ENCODE data around the gene LARP1.
"Not testable (repeated sequence)": the region's sequence is repeated elsewhere in the genome, so short reads cannot be mapped to it uniquely, and the experiment has no call there.

The LARP1 gene

GRCh38 chr5:154755361-154756008 lies at the start of gene LARP1:
LARP1 (plus strand) TSS chr5:154755377; CDS start chr5:154755758, 381 bp downstream.
- no peak for DNase-seq (ENCODE audit: low spot score)

GRCh38 chr5:154706416-154706815 lies 48.8 kb upstream of the LARP1 start:
- DNase-seq (ENCODE audit: low spot score) = no peak

DNA sequence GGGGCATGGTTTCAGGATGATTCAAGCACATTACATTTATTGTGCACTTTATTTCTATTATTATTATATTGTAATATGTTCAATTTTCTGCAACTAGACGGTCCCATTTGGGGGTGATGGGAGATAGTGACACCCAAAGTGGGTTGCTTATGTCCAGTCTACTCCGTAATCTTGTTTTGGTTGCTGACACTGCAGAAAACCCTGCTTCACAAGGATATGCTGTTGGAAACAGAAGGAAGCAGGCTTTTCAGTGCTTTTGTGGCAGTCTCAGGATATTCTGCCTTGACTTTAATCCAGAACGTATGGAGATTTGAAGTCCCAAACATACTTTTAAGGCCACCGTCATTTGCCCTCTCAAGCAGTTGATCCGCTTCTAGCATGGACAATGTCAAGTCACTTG lies 47.5 kb upstream of the LARP1 start:
- no peak for DNase-seq (ENCODE audit: low spot score)

DNA sequence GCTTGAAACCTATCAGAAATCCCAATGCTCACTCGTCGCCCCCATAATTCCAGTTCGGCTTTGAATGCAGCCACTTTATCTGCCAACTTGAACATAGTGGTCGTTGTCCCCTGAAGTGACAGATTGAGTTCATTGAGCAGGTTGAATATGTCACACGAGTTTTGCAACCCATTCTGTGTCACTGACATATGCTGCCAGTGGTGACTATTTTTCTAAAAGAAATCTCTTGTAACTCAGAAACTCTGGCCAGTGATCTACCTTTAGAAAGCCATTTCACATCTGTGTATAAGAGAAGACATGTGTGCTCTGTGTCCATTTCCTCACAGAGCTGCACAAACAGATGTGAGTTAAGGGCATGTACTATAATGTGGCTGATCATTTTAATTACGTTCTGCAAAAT lies 47.0 kb upstream of the LARP1 start:
- no peak for DNase-seq (ENCODE audit: low spot score)

- DNase-seq (ENCODE audit: low spot score) = no peak
Observed at GRCh38 chr5:154708846-154709245, 46.3 kb upstream of the LARP1 start.

GRCh38 chr5:154709368-154710305 lies 45.5 kb upstream of the LARP1 start:
- no peak for DNase-seq (ENCODE audit: low spot score)

DNA sequence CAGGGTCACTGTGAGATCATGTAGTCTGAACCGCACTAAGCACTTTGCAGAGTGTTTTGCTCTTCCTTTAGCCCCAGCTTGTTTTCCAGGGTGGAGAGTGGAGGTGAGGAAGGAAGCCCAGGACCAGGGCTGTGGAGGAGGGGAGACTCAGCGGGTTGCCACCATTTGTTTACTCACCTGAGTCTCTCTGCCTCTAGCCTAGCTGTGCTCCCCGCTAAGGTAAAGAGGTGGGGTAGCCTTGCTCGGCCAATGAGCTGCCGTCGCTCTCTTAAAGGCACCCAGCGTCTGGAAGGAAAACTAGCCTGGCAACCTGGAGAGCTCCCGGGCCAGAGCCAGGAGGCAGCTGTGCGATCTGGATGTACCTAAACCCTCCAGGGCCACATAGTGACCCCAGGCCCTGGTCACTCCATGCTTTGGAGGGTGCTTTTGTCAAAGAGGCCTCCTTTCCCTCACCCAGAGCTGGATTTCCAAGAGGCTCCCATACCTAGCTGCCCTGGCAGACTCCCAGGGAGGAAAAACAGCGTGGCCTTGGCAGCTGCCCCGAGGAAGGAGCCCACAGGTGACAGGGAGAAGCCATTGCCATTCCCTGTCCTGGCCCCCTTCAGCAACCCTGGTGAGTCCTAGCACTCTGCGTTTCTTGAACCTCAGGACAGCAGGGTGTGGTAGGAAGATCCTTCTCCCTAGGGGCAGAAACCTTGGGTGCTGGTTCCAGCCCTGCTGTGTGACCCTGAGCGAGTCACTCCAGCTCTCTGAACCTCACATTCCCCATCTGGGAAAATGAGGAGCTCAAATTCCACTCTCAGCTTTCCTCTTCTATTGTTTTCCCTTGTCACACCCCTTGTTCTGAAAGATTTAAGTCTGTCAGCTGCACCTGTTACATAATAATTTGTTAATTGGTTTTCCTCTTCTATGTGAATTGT lies 42.4 kb upstream of the LARP1 start:
- DNase-seq (ENCODE audit: low spot score) = no peak

DNA sequence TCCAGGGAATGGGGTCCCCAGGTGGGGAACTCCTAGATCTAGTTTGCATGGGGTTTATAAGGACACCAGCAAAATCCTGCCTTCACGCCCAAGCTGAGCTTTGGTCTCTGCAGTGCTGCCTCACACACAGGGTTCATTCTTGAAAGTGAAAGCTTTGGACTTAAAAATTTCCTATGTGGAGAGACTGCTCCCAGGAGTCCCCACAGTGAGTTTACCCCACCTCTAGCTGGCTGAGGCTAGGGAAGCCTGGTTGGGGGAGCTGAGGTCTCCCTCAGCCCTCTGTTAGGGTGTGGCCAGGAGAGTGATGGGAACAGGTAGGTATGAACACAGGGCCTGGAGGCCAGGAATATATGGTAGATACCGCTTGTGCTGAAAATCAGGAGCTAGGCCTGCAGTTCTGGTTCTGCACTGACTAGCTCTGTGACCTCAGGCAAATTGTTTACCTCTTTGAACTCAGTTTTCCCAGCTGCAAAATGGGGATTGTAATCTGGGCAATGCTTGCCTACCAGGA lies 41.5 kb upstream of the LARP1 start:
- no peak for DNase-seq (ENCODE audit: low spot score)

- peak; percentile 6 for DNase-seq (ENCODE audit: low spot score)
Observed at GRCh38 chr5:154714266-154714986, 40.8 kb upstream of the LARP1 start.

DNA sequence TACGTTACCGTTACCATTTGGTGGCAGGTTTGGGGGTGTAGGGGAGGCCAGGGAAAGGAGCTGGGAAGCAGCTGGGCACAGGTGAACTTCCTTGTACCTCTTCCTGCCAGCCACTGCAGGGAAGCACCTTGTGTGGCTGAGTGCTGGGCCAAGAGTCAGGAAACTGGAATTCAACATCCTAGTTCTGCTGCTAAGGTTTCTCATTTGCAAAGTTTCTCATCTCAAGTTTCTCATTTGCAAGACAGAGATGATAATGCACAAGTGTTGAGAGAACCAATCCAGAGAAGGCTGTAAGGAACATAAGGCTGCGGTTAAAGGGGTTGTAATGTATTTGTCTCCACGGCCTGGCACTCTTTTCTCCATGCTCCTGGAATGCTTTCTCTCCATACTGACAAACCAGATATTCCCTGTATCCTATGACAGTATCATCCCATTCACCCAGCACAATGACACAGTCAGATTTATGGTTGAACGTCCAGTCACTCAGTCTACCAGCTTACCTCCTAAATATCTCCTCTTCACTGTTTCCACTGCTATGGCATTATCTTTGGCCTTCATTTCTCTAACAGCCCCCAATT lies 33.6 kb upstream of the LARP1 start:
- DNase-seq (ENCODE audit: low spot score) = no peak

- DNase-seq (ENCODE audit: low spot score) = no peak
Observed at GRCh38 chr5:154722097-154722496, 33.1 kb upstream of the LARP1 start.

GRCh38 chr5:154722936-154723335 lies 32.2 kb upstream of the LARP1 start:
- DNase-seq (ENCODE audit: low spot score) = no peak

GRCh38 chr5:154723740-154724505 lies 31.3 kb upstream of the LARP1 start:
- no peak for DNase-seq (ENCODE audit: low spot score)

GRCh38 chr5:154727361-154727760 lies 27.8 kb upstream of the LARP1 start:
- no peak for DNase-seq (ENCODE audit: low spot score)

GRCh38 chr5:154728939-154729588 lies 26.1 kb upstream of the LARP1 start:
- DNase-seq (ENCODE audit: low spot score) = no peak

DNA sequence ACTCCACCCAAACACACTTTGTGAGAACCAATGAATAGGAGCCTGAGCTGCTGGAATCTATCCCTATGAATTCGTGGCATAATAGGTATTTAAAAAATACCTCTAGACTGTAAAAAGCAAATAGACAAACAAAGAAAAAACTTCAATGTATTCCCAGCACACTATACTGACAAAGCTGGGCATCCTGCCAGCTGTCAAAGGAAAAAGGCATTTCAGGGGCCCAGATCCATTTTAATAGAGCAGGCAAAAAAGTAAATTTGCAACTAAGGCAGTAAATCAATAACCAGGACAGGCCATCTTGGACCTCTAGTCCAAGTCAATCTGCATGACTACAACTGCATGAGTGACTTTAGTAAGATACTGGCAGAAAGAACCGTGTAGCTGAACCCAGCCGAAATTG lies 25.6 kb upstream of the LARP1 start:
- no peak for DNase-seq (ENCODE audit: low spot score)

DNA sequence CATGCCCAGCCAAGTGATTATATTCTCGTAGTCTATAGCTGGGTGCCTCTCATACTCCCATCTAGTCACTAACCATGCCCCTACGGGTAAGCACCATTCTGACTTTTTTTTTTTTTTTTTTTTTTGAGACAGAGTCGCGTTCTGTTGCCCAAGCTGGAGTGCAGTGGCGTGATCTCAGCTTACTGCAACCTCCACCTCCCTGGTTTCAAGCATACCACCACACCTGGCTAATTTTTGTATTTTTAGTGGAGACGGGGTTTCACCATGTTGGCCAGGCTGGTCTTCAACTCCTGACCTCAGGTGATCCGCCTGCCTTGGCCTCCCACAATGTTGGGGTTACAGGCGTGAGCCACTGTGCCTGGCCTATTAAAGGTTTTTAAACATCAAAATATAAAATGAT lies 24.4 kb upstream of the LARP1 start:
- DNase-seq (ENCODE audit: low spot score) = not testable (repeated sequence)

DNA sequence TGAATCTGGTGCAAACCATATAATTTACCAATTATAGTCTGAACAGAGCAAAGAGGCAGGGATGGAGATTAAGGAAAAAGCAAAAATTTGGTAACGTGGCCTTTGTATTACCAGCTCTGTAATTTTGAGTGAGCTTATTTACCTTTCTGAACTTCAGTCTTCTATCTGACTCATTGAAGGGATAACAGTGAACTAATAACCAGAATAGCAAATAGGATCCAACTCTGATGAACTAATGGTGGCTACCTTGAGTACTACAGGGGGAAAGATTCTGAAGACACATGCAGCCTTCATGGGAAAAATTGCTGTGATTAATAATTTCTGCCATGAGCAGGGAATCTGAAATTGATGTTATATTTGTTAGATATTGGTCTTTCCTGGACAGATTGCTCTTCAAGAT lies 23.0 kb upstream of the LARP1 start:
- no peak for DNase-seq (ENCODE audit: low spot score)

GRCh38 chr5:154734370-154735248 lies 20.6 kb upstream of the LARP1 start:
- no peak for DNase-seq (ENCODE audit: low spot score)

All from kidney capillary endothelial cell (primary cell).